HL-60/S4 treated with phorbol 12-myristate 13-acetate at 8.2 ng/mL for 4 days and 3 days (cell line): ENCODE data around the gene GGT1.
"Not testable (repeated sequence)": the region's sequence is repeated elsewhere in the genome, so short reads cannot be mapped to it uniquely, and the experiment has no call there.

ENCODE experiments used
- in situ Hi-C: fragments of 300-500 bp; cut with MboI; formaldehyde crosslinking; loops from 2 replicates; pipeline ENCODE4 v1.15.0; 2022; ENCODE audit warnings: low sequenced_read_pairs

Gene GGT1

GRCh38 chr22:24595863-24596262, 7.1 kb upstream of the GGT1 start:
- in situ Hi-C loops, result no loop called here

GRCh38 chr22:24597076-24597475, 5.9 kb upstream of the GGT1 start:
- in situ Hi-C loops, result not testable (repeated sequence)

GRCh38 chr22:24599514-24599913, 3.5 kb upstream of the GGT1 start:
- in situ Hi-C loops, result no loop called here

GRCh38 chr22:24599958-24600715, 2.9 kb upstream of the GGT1 start:
- in situ Hi-C loops, result not testable (repeated sequence)

GRCh38 chr22:24601217-24602104, 1.5 kb upstream of the GGT1 start:
- in situ Hi-C loops, result no loop called here

- in situ Hi-C loops, result not testable (repeated sequence)
Measured at GRCh38 chr22:24602105-24602749, 766 bp upstream of the GGT1 start.

- in situ Hi-C loops, result not testable (repeated sequence)
Measured at GRCh38 chr22:24603770-24604629, 1.0 kb downstream of the GGT1 start.

GRCh38 chr22:24606340-24606739, 3.3 kb downstream of the GGT1 start:
- in situ Hi-C loops, result not testable (repeated sequence)

- in situ Hi-C loops, result not testable (repeated sequence)
Measured at GRCh38 chr22:24607429-24607983, 4.5 kb downstream of the GGT1 start.

- in situ Hi-C loops, result not testable (repeated sequence)
Measured at GRCh38 chr22:24608327-24608726, 5.3 kb downstream of the GGT1 start.

GRCh38 chr22:24609888-24610287, 6.9 kb downstream of the GGT1 start:
- in situ Hi-C loops, result not testable (repeated sequence)

- in situ Hi-C loops, result not testable (repeated sequence)
Measured at GRCh38 chr22:24614794-24615193, 11.8 kb downstream of the GGT1 start.

GRCh38 chr22:24621244-24621643, 18.3 kb downstream of the GGT1 start:
- in situ Hi-C loops, result not testable (repeated sequence)

GRCh38 chr22:24622596-24622995, 19.6 kb downstream of the GGT1 start:
- in situ Hi-C loops, result not testable (repeated sequence)

- in situ Hi-C loops, result not testable (repeated sequence)
Measured at GRCh38 chr22:24627911-24628310, 24.9 kb downstream of the GGT1 start.

- in situ Hi-C loops, result not testable (repeated sequence)
Measured at GRCh38 chr22:24629069-24629468, 26.1 kb downstream of the GGT1 start.

GRCh38 chr22:24630812-24631427, 27.9 kb downstream of the GGT1 start:
- in situ Hi-C loops, result not testable (repeated sequence)

GRCh38 chr22:24631430-24632122, 28.6 kb downstream of the GGT1 start:
- in situ Hi-C loops, result not testable (repeated sequence)

- in situ Hi-C loops, result not testable (repeated sequence)
Measured at GRCh38 chr22:24632642-24633041, 29.6 kb downstream of the GGT1 start.
